Measurements from ENCODE around the gene HIGD1A.
A peak's percentile ranks its signal among the peaks of the same experiment; 100 is the strongest.

GRCh38 chr3:42830437-42831320 is 26.4 kb upstream of the HIGD1A start:
- TF ChIP-seq, protein P1, sequence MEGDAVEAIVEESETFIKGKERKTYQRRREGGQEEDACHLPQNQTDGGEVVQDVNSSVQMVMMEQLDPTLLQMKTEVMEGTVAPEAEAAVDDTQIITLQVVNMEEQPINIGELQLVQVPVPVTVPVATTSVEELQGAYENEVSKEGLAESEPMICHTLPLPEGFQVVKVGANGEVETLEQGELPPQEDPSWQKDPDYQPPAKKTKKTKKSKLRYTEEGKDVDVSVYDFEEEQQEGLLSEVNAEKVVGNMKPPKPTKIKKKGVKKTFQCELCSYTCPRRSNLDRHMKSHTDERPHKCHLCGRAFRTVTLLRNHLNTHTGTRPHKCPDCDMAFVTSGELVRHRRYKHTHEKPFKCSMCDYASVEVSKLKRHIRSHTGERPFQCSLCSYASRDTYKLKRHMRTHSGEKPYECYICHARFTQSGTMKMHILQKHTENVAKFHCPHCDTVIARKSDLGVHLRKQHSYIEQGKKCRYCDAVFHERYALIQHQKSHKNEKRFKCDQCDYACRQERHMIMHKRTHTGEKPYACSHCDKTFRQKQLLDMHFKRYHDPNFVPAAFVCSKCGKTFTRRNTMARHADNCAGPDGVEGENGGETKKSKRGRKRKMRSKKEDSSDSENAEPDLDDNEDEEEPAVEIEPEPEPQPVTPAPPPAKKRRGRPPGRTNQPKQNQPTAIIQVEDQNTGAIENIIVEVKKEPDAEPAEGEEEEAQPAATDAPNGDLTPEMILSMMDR (conservative IDR thresholded peaks at IDR 0.05; ENCODE audit: low read depth, low read length) = peak; percentile 93
- no peak for TF ChIP-seq EZH2 (IDR thresholded peaks at IDR 0.05; ENCODE audit: low read length, unreplicated experiment)

All from PC-3 (cell line).